ENCODE measurements around the gene MIEF2. TPM values are rescaled to one million over a fixed set of nuclear protein-coding genes. Genes with fewer than 3 reads are reported as not detected.
"Not testable (repeated sequence)": the region's sequence is repeated elsewhere in the genome, so short reads cannot be mapped to it uniquely, and the experiment has no call there.

Gene MIEF2, protein sequence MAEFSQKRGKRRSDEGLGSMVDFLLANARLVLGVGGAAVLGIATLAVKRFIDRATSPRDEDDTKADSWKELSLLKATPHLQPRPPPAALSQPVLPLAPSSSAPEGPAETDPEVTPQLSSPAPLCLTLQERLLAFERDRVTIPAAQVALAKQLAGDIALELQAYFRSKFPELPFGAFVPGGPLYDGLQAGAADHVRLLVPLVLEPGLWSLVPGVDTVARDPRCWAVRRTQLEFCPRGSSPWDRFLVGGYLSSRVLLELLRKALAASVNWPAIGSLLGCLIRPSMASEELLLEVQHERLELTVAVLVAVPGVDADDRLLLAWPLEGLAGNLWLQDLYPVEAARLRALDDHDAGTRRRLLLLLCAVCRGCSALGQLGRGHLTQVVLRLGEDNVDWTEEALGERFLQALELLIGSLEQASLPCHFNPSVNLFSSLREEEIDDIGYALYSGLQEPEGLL
- 10 to 100 TPM; 14.3 to 28.4 (median 22.0) TPM for total RNA-seq
- 10 to 100 TPM in 2 of 3 donors, 1 to 10 TPM in 1; 8.1 to 18.4 (median 11.6) TPM for polyA plus RNA-seq
- long read RNA-seq, donor 1, transcript MIEF2-201 (4 exons, 3,364 nt): major isoform, 31 of 38 reads
- long read RNA-seq, donor 1, partial matches to known transcripts: 2 of 38 reads
- long read RNA-seq, donor 1, other reads (novel, unspliced or antisense): 4 of 38 reads
- long read RNA-seq, donor 2, transcript MIEF2-201 (4 exons, 3,364 nt): major isoform, 66 of 90 reads
- long read RNA-seq, donor 2, partial matches to known transcripts: 2 of 90 reads
- long read RNA-seq, donor 2, other reads (novel, unspliced or antisense): 20 of 90 reads

DNA sequence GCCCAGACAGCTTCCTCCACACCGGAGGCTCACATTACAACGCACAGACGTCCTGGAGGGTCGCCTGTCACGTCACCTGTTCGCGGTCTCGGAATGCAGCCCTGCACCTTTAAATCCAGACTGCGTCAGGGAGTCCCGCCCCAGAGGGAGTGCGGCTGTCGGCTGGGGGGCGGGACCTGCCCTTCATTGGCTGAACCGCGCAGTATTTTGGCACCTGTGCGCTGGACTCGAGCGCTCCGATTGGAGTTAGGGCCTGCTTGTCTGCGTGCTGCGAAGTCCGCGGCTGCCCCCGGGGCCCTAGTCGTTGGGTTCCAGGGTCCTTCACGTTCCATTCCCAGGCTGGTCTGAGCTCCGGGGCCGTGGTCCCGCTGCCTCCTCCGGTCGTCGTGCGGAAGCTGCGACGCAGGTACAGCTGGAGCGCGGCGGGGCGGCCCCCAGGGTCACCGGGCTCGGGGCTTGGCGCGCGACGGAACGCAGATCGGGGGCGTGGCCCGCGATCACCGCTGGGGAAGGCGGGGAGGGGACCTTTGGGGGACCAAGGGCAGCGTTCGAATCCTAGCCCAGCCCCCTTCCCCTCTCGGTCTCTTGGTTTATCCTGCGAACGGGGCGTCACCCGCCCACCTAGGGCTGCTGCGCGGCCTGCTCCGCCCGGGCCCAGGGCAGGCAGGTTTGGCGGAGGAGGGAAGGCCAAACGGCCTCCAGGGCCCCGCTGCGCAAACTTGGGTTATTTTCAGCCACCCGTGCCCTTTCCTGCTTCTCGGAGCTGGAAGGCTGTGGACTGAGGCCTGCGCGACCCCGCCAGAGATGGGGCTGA lies at the start of gene MIEF2:
TSS of gene MIEF2 (plus strand) at position 331 of the 814 bp plus-strand sequence. CDS start 2,059 bp downstream, outside the sequence.
- Histone ChIP-seq H3K4me1 (peaks cover 67% of the 10 kb centered on the region), H3K4me3 (peak within 1 kb of the TSS; percentile 98), H3K27me3 (ENCODE audit: insufficient read depth in 3 of 3, low read length in 2 of 3) (no peaks in the 10 kb centered on the region), H3K9me3 (no peaks in the 10 kb centered on the region), H3K36me3 (ENCODE audit: insufficient read depth in 1 of 2, low read depth in 1 of 2) (peaks cover 6 to 42% of the 10 kb centered on the region in 2 donors), H3K27ac (peak within 1 kb of the TSS; percentile 100)
- ATAC-seq: peak; percentile 76 to 82 (median 78)
- DNase-seq: peak; percentile 96 to 98
- TF ChIP-seq, protein P1, sequence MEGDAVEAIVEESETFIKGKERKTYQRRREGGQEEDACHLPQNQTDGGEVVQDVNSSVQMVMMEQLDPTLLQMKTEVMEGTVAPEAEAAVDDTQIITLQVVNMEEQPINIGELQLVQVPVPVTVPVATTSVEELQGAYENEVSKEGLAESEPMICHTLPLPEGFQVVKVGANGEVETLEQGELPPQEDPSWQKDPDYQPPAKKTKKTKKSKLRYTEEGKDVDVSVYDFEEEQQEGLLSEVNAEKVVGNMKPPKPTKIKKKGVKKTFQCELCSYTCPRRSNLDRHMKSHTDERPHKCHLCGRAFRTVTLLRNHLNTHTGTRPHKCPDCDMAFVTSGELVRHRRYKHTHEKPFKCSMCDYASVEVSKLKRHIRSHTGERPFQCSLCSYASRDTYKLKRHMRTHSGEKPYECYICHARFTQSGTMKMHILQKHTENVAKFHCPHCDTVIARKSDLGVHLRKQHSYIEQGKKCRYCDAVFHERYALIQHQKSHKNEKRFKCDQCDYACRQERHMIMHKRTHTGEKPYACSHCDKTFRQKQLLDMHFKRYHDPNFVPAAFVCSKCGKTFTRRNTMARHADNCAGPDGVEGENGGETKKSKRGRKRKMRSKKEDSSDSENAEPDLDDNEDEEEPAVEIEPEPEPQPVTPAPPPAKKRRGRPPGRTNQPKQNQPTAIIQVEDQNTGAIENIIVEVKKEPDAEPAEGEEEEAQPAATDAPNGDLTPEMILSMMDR (IDR thresholded peaks at IDR 0.05): no peak
- WGBS, 3 donors: 0% methylated on average over 55 to 72 of the region's 72 CpGs
- intact Hi-C loops (cut with DNase I): no loop called here

DNA sequence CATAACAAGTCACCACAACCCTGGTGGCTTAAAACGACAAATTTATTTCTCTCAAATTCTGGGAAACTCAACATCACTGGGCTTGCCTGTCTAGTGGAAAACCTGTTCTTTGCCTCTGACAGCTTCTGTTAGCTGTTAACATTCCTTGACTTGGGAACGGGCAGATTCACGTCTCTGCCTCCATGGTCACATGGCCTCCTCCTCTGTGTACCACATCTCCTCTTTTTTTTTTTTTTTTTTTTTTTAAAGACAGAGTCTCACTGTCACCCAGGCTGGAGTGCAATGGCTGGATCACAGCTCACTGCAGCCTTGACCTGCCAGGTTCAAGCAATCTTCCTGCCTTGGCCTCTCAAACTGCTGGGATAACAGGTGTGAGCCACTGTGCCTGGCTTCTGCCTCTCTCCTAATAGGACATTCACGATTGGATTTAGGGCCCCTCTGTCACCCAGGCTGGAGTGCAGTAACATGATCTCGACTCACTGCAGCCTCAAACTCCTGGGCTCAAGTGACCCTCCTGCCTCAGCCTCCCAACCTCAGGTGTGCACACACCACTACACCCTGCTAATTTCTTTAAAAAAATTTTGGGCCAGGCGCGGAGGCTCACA lies 46.7 kb upstream of the MIEF2 start:
- H3K27ac ChIP-seq: no peak overlapping the region
- TF ChIP-seq, protein P1 (IDR thresholded peaks at IDR 0.05): no peak
- no peaks in the 10 kb centered on the region for H3K27me3 ChIP-seq (ENCODE audit: insufficient read depth in 3 of 3, low read length in 2 of 3)
- H3K4me1 ChIP-seq: peaks cover 4% of the 10 kb centered on the region
- ATAC-seq: no peak
- no peak for DNase-seq
- H3K4me3 ChIP-seq: no peak overlapping the region
- 53 to 66% (median 60%) methylated on average over 7 of the region's 7 CpGs for WGBS, 3 donors
- H3K9me3 ChIP-seq: no peaks in the 10 kb centered on the region
- H3K36me3 ChIP-seq (ENCODE audit: insufficient read depth in 1 of 2, low read depth in 1 of 2): peaks cover 0 to 26% of the 10 kb centered on the region in 2 donors
- intact Hi-C loops (cut with DNase I): loop anchor here in 1 of 2 donors (10.0 kb wide), 1 partner anchor 69 kb away; no protein-coding TSS in a partner anchor

DNA sequence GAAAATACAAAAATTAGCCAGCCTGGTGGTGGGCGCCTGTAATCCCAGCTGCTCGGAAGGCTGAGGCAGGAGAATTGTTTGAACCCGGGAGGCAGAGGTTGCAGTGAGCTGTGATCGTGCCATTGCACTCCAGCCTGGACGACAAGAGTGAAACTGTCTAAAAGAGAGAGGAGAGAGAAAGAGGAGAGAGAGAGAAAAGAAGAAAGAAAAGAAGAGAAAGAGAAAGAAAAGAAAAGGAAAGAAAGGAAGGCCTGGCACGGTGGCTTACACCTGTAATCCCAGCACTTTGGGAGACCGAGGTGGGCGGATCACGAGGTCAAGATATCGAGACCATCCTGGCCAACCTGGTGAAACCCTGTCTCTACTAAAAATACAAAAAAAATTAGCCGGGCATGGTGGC lies 43.6 kb upstream of the MIEF2 start:
- intact Hi-C loops (cut with DNase I): loop anchor here (5.0 to 10.0 kb wide), 2 partner anchors 72 to 75 kb away; no protein-coding TSS in a partner anchor
- not testable (repeated sequence) for H3K36me3 ChIP-seq (ENCODE audit: insufficient read depth in 1 of 2, low read depth in 1 of 2); H3K27me3 ChIP-seq (ENCODE audit: insufficient read depth in 3 of 3, low read length in 2 of 3); H3K4me3 ChIP-seq; H3K4me1 ChIP-seq; H3K9me3 ChIP-seq; ATAC-seq; H3K27ac ChIP-seq; DNase-seq
- WGBS, 3 donors: 56 to 70% (median 59%) methylated on average over 11 of the region's 11 CpGs

DNA sequence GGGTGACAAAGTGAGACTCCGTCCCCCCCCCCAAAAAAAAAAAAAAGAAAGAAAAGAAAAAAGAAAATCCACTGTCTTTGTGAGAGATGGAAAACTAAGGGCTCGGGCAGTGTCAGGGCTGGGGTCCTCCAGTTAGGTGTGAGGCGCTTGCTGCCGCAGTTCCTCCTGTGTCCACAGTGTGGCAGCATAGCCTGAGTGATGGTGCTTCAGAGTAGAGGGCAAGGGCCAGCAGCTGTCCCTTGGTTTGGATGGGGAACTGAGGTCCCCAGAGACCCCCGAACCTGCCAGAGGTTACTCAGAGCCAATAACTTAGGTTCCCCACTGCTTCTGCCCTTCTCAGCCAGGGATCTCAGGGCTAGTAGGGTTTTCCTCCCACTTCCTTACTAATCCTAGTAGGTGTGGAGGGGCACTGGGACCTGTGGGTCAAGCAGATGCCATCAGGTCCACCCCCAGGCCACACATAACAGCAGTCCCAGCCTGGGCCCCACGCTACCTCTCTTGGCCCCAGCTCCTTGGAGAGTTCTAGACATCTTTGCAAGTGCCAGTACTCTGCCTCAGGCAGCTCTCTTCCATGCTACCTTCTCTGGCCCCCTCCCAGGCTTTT lies 42.9 kb upstream of the MIEF2 start:
- Histone ChIP-seq H3K36me3 (ENCODE audit: insufficient read depth in 1 of 2, low read depth in 1 of 2) (no peaks in the 10 kb centered on the region), H3K27me3 (ENCODE audit: insufficient read depth in 3 of 3, low read length in 2 of 3) (no peaks in the 10 kb centered on the region), H3K27ac (no peak overlapping the region), H3K4me1 (peaks cover 6% of the 10 kb centered on the region), H3K4me3 (no peak overlapping the region), H3K9me3 (no peaks in the 10 kb centered on the region)
- ATAC-seq: peak; percentile 91 to 94 (median 92)
- WGBS, 3 donors: 7 to 16% (median 12%) methylated on average over 5 to 6 of the region's 6 CpGs
- intact Hi-C loops (cut with DNase I): loop anchor here (5.0 to 10.0 kb wide), 2 partner anchors 73 to 75 kb away; no protein-coding TSS in a partner anchor
- TF ChIP-seq, protein P1 (IDR thresholded peaks at IDR 0.05): peak; percentile 93
- DNase-seq: peak; percentile 77 to 89
